ENCODE data around the gene PCDH8.

PCDH8 gene

GRCh38 chr13:52848455-52849195 is at the start of gene PCDH8:
Gene PCDH8, minus strand, starts transcription at chr13:52848640. Its CDS starts 204 bp downstream, at chr13:52848436.
- Mint-ChIP-seq H3K9me3 (peaks cover 0 to 14% of the 10 kb centered on the region in 2 donors), H3K27ac (peak within 1 kb of the TSS in 1 of 2 donors; percentile 84), H3K4me3 (peak within 1 kb of the TSS in 1 of 2 donors; percentile 44), H3K4me1 (peaks cover 53% of the 10 kb centered on the region), H3K27me3 (peaks cover 86% of the 10 kb centered on the region)
- ATAC-seq (no peak), DNase-seq (peak in 1 of 2 donors; percentile 16)

DNA sequence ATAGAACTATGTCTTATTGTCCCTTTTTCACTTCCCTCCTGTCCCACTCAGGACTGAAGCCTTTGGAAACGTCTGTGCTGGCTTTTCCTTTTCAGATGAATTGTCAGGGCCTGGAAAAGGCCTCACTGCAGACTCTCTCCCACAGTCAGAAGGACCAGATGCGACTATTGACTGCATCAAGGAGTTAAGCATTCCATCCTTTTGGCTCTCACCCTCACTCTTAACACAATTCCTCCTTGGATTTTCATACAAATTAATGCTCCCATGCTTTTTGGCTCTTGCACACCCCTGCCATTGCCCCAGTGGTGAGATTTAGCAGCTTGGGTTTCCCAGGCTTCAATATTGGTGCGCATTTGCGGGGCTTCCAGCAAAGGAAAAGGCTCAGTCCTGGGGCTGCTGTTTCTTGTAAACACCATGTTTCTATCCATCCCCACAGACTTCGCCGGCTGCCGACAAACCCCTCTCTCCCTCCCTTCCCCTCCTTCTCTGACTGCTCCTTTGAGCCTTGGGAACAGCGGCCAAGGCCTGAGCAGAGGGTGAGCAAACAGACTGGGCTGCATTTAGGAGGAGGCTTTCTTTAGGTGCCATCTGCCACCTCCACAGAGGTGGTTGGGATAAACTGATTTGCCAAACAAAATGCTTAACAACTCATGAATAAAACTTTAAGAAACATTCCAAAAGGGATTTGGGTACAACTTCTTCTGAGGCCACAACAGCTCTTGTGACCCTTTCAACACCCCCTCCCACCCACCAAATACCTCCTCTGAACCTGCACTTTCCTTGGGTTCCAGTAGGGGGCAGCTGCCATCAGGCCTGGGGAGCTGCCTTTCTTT is 48.6 kb upstream of the PCDH8 start:
- Mint-ChIP-seq H3K4me1 (no peaks in the 10 kb centered on the region), H3K27ac (no peak overlapping the region), H3K27me3 (no peaks in the 10 kb centered on the region), H3K9me3 (no peaks in the 10 kb centered on the region), H3K4me3 (no peak overlapping the region)
- no peak for DNase-seq
- ATAC-seq: no peak

- DNase-seq (no peak), ATAC-seq (no peak)
- no peaks in the 10 kb centered on the region for H3K27me3 Mint-ChIP-seq
- H3K4me1 Mint-ChIP-seq: no peaks in the 10 kb centered on the region
- no peaks in the 10 kb centered on the region for H3K9me3 Mint-ChIP-seq
- H3K27ac Mint-ChIP-seq: no peak overlapping the region
- H3K4me3 Mint-ChIP-seq: no peak overlapping the region
Observed at GRCh38 chr13:52894413-52894812, 46.0 kb upstream of the PCDH8 start.

DNA sequence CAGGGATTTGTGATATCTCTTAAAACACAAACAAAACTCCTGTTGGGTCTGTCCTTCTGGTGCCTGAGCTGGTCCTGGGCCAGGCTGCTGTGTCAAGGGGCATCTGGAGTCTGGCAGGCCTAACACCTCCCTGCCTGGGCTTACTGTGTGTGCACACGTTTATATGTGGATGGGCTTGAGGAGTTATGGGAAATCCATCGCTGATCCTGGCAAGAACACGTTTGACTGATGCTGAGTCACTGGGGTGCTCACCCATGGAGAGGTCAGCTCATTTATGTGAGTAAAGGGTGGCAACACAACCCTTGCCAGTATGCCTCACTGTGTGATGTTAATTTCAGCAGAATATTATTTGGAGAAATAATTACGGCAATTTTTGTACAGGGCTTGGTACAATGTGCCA is 44.5 kb upstream of the PCDH8 start:
- no peak for ATAC-seq
- Mint-ChIP-seq H3K4me1 (no peaks in the 10 kb centered on the region), H3K27me3 (no peaks in the 10 kb centered on the region), H3K9me3 (no peaks in the 10 kb centered on the region), H3K4me3 (no peak overlapping the region), H3K27ac (no peak overlapping the region)
- DNase-seq: no peak

GRCh38 chr13:52891706-52892105 is 43.3 kb upstream of the PCDH8 start:
- ATAC-seq (no peak), DNase-seq (no peak)
- Mint-ChIP-seq H3K4me1 (no peaks in the 10 kb centered on the region), H3K4me3 (no peak overlapping the region), H3K27ac (no peak overlapping the region), H3K27me3 (peaks cover 1% of the 10 kb centered on the region), H3K9me3 (no peaks in the 10 kb centered on the region)

DNA sequence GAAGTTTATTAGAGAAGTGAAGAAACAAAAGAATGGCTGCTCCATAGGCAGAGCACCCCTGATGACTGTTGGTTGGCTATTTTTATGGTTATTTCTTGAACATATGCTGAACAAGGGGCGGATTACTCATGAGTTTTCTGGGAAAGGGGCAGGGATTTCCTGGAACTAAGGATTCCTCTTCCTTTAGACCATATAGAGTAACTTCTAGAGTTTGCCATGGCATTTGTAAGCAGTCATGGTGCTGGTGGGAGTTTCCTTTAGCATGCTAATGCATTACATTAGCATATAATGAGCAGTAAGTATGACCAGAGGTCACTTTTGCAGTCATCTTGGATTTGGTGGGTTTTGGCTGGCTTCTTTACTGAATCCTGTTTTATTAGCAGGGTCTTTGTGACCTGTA is 38.7 kb upstream of the PCDH8 start:
- no peak for ATAC-seq
- Mint-ChIP-seq H3K9me3 (no peaks in the 10 kb centered on the region), H3K27me3 (peaks cover 29% of the 10 kb centered on the region)

GRCh38 chr13:52885141-52885540 is 36.7 kb upstream of the PCDH8 start:
- H3K9me3 Mint-ChIP-seq: no peaks in the 10 kb centered on the region
- peaks cover 46% of the 10 kb centered on the region for H3K27me3 Mint-ChIP-seq
- H3K27ac Mint-ChIP-seq: no peak overlapping the region
- ATAC-seq (no peak), DNase-seq (no peak)
- no peaks in the 10 kb centered on the region for H3K4me1 Mint-ChIP-seq
- no peak overlapping the region for H3K4me3 Mint-ChIP-seq

More for the DNA sequence above, 38.7 kb upstream of the PCDH8 start:
- Mint-ChIP-seq H3K4me1 (no peaks in the 10 kb centered on the region), H3K4me3 (no peak overlapping the region), H3K27ac (no peak overlapping the region)
- no peak for DNase-seq

DNA sequence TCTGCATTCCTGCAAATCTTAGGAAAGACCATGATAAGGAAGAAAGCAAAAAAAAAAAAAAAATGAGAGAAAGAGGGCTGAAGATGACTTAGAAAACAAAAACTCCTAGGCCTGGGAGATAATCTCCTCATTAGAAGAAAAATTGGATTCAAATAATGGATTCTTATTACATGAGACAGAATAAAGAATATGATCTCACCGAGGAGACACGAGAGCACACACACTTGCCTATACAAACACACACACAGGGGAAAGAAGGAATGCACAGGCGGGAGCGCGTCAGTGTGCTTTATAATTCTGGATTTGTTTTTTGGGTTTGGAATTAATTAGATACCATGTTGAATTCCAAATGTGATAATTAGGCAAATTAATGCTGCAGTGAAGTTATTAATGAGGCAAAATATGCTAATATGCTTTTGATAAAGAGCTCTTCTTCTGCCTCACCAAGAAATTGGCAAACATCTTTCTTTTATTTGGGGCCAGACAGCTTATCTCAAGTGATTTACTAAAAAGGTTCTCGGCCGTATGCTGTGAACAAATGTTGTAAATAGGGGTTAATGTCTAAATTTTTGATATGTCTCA is 36.1 kb upstream of the PCDH8 start:
- Mint-ChIP-seq H3K4me3 (no peak overlapping the region), H3K27me3 (peaks cover 53% of the 10 kb centered on the region), H3K4me1 (no peaks in the 10 kb centered on the region), H3K27ac (no peak overlapping the region), H3K9me3 (no peaks in the 10 kb centered on the region)
- no peak for DNase-seq
- ATAC-seq: no peak

DNA sequence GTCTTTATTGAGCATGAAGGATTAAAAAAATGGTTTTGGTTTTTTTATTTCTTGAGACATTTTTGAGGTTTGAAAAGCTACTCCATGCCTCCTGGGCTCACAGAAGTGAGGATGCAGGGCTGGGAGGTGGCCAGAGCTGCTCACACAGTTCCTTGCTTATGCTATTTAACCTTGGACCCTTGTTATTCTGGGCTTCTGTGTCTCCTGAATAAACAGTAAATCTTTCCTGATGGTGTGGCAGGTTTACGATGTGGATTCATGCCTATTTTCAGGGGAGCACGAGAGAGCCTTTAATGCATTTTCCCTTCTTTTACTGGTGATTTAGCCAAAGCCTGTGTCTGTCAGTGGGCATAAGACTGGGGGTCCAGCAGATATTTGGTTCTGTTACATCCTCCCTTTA is 34.3 kb upstream of the PCDH8 start:
- no peak overlapping the region for H3K27ac Mint-ChIP-seq
- ATAC-seq: no peak
- no peak overlapping the region for H3K4me3 Mint-ChIP-seq
- H3K4me1 Mint-ChIP-seq: no peaks in the 10 kb centered on the region
- H3K9me3 Mint-ChIP-seq: peaks cover 0 to 6% of the 10 kb centered on the region in 2 donors
- no peak for DNase-seq
- H3K27me3 Mint-ChIP-seq: peaks cover 66% of the 10 kb centered on the region

- DNase-seq (no peak), ATAC-seq (no peak)
- Mint-ChIP-seq H3K4me1 (no peaks in the 10 kb centered on the region), H3K27me3 (peaks cover 59% of the 10 kb centered on the region), H3K9me3 (peaks cover 13 to 26% of the 10 kb centered on the region in 2 donors), H3K27ac (no peak overlapping the region), H3K4me3 (no peak overlapping the region)
Observed at GRCh38 chr13:52879950-52880741, 31.7 kb upstream of the PCDH8 start.

DNA sequence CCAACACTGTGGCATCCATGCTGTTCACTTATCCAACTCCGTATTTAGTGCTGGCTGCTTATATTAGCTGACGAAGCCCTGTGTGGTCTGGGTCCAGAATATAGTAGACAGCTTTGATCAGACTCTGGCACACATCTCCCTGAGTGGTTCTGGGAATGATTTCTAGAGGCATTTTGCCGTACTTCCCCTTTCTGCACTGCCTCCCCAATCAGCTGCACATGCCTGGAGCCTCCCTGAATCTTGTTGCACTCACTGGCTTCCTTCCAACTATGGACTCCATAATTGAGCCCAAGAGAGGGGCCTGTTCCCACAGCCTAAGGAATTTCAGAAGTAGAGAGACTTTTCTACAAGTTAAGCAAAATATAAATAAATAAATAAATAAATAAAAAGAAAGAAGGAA is 30.4 kb upstream of the PCDH8 start:
- no peak overlapping the region for H3K4me3 Mint-ChIP-seq
- ATAC-seq (no peak), DNase-seq (no peak)
- H3K4me1 Mint-ChIP-seq: no peaks in the 10 kb centered on the region
- no peak overlapping the region for H3K27ac Mint-ChIP-seq
- H3K9me3 Mint-ChIP-seq: peaks cover 13 to 38% of the 10 kb centered on the region in 2 donors
- peaks cover 46% of the 10 kb centered on the region for H3K27me3 Mint-ChIP-seq

DNA sequence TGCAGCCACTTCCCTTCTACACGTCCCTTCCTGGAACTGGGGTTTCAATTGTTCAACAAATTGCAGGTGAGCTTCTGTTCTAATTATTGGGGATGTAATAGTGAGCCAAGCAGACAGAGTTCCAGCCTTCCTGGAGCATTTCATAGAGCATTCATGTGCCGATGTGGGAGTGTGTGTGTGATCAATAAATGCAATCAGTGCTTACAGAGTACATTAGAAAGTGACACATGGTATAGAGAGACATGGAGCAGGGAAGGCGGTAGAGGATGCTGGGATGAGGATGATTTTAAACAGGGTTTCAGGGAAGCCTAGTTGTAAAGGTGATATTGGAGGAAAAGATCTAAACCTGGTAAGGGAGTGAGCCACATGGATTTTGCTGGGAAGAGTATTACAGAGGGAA is 21.7 kb upstream of the PCDH8 start:
- DNase-seq (no peak), ATAC-seq (no peak)
- Mint-ChIP-seq H3K27ac (no peak overlapping the region), H3K4me3 (no peak overlapping the region), H3K27me3 (peaks cover 30% of the 10 kb centered on the region), H3K9me3 (peaks cover 0 to 12% of the 10 kb centered on the region in 2 donors), H3K4me1 (no peaks in the 10 kb centered on the region)

DNA sequence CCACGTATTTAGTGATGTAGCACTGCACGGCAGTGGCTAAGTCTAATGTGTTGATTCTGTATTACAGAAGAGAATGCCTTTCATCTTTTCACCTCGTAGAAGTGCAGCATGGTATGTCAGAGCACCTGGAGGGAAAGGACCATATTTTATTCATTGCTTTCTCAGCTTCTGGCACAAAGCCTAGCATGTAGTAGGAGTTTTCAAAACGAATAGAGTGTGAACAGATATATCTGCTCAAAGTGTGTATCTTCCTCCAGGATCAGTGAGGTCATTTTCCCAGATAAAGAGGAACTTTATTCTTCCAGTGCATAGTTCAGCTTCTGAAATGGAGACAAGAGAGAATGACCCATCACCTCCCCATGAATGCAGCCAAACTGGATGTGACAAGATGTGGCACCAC is 21.2 kb upstream of the PCDH8 start:
- Mint-ChIP-seq H3K4me3 (no peak overlapping the region), H3K9me3 (peaks cover 0 to 7% of the 10 kb centered on the region in 2 donors), H3K4me1 (no peaks in the 10 kb centered on the region), H3K27me3 (peaks cover 30% of the 10 kb centered on the region), H3K27ac (no peak overlapping the region)
- DNase-seq (no peak), ATAC-seq (no peak)

- no peaks in the 10 kb centered on the region for H3K4me1 Mint-ChIP-seq
- peaks cover 30% of the 10 kb centered on the region for H3K27me3 Mint-ChIP-seq
- peaks cover 0 to 1% of the 10 kb centered on the region in 2 donors for H3K9me3 Mint-ChIP-seq
- H3K27ac Mint-ChIP-seq: no peak overlapping the region
- ATAC-seq (no peak), DNase-seq (no peak)
- H3K4me3 Mint-ChIP-seq: no peak overlapping the region
Observed at GRCh38 chr13:52869050-52869449, 20.6 kb upstream of the PCDH8 start.

- Mint-ChIP-seq H3K4me1 (no peaks in the 10 kb centered on the region), H3K9me3 (no peaks in the 10 kb centered on the region), H3K27ac (no peak overlapping the region), H3K4me3 (no peak overlapping the region), H3K27me3 (peaks cover 30% of the 10 kb centered on the region)
- no peak for ATAC-seq
- DNase-seq: no peak
Observed at GRCh38 chr13:52868190-52868589, 19.8 kb upstream of the PCDH8 start.

Measured in stimulated activated naive CD8-positive, alpha-beta T cell treated with anti-CD3 and anti-CD28 coated beads, Interleukin-15, amount 100 ng/mL, for 72 hours (primary cell).